Fibroblast of pulmonary artery (primary cell): ENCODE measurements around the gene RASAL3.
"Not testable (repeated sequence)": the region's sequence is repeated elsewhere in the genome, so short reads cannot be mapped to it uniquely, and the experiment has no call there.

Source experiments
- DNase-seq: peaks from one replicate; pipeline ENCODE4 v3.0.0-alpha.2; 2010; ENCODE audit warnings: low read depth
- H3K4me3 ChIP-seq: replicated peaks from 2 replicates; pipeline ENCODE4 v1.5.1; 2011; ENCODE audit warnings: low read depth, mild to moderate bottlenecking, control low read depth, low read length, moderate library complexity
- CTCF ChIP-seq: IDR thresholded peaks from 2 replicates; pipeline ENCODE4 v1.5.1; 2011; ENCODE audit warnings: mild to moderate bottlenecking, control low read depth, low read length, inconsistent platforms; ENCODE audit errors: missing control alignments

RASAL3 gene

GRCh38 chr19:15479391-15480345, 15.3 kb upstream of the RASAL3 start, which contains the start of gene PGLYRP2:
PGLYRP2 (minus strand) TSS chr19:15479501; CDS start chr19:15479371, 130 bp downstream.
- peak; percentile 14 for DNase-seq
- H3K4me3 ChIP-seq: no peak within 1 kb of the TSS
- TF ChIP-seq CTCF: no peak

- H3K4me3 ChIP-seq: no peak overlapping the region
- TF ChIP-seq CTCF: no peak
- no peak for DNase-seq
These were observed 12.0 kb upstream of the RASAL3 start for GRCh38 chr19:15476325-15476724.

GRCh38 chr19:15475611-15476010, 11.3 kb upstream of the RASAL3 start:
- DNase-seq: no peak
- no peak for TF ChIP-seq CTCF
- H3K4me3 ChIP-seq: no peak overlapping the region

GRCh38 chr19:15475169-15475568, 10.8 kb upstream of the RASAL3 start:
- no peak for DNase-seq
- no peak overlapping the region for H3K4me3 ChIP-seq
- TF ChIP-seq CTCF: no peak

- H3K4me3 ChIP-seq, DNase-seq: not testable (repeated sequence)
These were observed 9.5 kb upstream of the RASAL3 start for GRCh38 chr19:15473821-15474220.

- TF ChIP-seq CTCF: no peak
- DNase-seq: no peak
- no peak overlapping the region for H3K4me3 ChIP-seq
These were observed 7.3 kb upstream of the RASAL3 start for GRCh38 chr19:15471639-15472101.

GRCh38 chr19:15469513-15470297, 5.4 kb upstream of the RASAL3 start:
- peak overlapping the region; percentile 28 for H3K4me3 ChIP-seq
- no peak for DNase-seq
- no peak for TF ChIP-seq CTCF
